LNCaP clone FGC (cell line): ENCODE results near the gene KLHL29.

Experiments
- DNase-seq: peaks from one replicate; pipeline ENCODE4 v3.0.0-alpha.2; 2011; ENCODE audit warnings: low read depth
- H3K4me3 ChIP-seq: 2 replicates; pipeline ENCODE4 v1.5.1; 2011; ENCODE audit warnings: mild to moderate bottlenecking, low read depth, low read length, control low read depth
- TF ChIP-seq, protein P1 (sequence below): IDR thresholded peaks from 2 replicates; pipeline ENCODE4 v1.5.1; 2012; ENCODE audit warnings: mild to moderate bottlenecking; ENCODE audit not compliant: control insufficient read depth, insufficient read depth; ENCODE audit errors: extremely low read depth

KLHL29 gene

GRCh38 chr2:23534771-23535170 lies 149.8 kb downstream of the KLHL29 start:
- no peak for DNase-seq
- TF ChIP-seq, protein P1, sequence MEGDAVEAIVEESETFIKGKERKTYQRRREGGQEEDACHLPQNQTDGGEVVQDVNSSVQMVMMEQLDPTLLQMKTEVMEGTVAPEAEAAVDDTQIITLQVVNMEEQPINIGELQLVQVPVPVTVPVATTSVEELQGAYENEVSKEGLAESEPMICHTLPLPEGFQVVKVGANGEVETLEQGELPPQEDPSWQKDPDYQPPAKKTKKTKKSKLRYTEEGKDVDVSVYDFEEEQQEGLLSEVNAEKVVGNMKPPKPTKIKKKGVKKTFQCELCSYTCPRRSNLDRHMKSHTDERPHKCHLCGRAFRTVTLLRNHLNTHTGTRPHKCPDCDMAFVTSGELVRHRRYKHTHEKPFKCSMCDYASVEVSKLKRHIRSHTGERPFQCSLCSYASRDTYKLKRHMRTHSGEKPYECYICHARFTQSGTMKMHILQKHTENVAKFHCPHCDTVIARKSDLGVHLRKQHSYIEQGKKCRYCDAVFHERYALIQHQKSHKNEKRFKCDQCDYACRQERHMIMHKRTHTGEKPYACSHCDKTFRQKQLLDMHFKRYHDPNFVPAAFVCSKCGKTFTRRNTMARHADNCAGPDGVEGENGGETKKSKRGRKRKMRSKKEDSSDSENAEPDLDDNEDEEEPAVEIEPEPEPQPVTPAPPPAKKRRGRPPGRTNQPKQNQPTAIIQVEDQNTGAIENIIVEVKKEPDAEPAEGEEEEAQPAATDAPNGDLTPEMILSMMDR: no peak
- H3K4me3 ChIP-seq: no peak overlapping the region

GRCh38 chr2:23536326-23536725 lies 151.3 kb downstream of the KLHL29 start:
- DNase-seq: no peak
- TF ChIP-seq, protein P1: no peak
- H3K4me3 ChIP-seq: no peak overlapping the region

DNA sequence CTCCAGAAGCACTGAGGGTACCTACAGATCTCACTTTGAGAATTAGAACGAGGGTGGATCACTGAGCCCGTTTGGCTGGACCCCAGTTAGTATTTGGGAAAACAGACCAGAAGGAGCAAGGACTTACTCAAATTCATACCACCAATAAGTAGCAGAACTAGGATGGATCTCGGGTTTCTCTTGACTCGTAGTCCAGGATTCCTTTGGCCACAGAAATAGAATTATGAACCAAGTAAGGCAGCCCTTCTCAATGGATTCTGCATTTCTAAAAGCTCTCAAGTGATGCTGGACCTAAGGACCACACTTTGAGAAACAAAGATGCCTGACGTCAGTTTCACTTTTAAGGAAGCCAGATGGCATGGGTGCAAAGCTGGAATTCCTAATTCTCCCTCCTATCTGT lies 153.0 kb downstream of the KLHL29 start:
- TF ChIP-seq, protein P1: no peak
- H3K4me3 ChIP-seq: no peak overlapping the region
- DNase-seq: no peak

- TF ChIP-seq, protein P1: no peak
- no peak overlapping the region for H3K4me3 ChIP-seq
- DNase-seq: no peak
These were observed 153.6 kb downstream of the KLHL29 start for GRCh38 chr2:23538566-23538965.

DNA sequence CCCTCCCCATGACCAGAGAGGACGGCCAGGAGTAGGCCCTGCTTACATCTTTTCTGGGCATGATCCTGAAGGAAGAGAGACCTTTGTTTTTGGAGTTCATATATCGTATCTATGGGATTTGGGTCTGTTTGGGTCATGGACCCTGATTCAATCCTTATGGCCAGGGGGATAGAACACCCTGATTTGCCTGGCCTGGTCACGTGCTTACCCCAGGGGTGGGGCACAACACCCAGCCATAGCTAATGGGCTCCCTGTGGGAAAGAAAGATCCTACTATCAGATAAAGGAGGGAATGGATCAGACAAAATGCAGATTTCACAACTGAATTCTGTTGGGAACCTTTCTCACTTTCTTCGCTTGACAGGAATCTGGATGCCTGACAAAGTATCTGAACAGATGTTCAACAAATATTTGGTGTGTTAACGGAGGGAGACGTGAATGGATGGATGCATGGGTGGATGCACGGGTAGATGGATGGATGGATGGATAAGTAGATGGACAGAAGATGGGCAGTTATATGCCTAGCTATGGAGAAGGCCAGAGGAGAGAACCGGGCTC lies 155.9 kb downstream of the KLHL29 start:
- no peak overlapping the region for H3K4me3 ChIP-seq
- DNase-seq: no peak
- TF ChIP-seq, protein P1: no peak

DNA sequence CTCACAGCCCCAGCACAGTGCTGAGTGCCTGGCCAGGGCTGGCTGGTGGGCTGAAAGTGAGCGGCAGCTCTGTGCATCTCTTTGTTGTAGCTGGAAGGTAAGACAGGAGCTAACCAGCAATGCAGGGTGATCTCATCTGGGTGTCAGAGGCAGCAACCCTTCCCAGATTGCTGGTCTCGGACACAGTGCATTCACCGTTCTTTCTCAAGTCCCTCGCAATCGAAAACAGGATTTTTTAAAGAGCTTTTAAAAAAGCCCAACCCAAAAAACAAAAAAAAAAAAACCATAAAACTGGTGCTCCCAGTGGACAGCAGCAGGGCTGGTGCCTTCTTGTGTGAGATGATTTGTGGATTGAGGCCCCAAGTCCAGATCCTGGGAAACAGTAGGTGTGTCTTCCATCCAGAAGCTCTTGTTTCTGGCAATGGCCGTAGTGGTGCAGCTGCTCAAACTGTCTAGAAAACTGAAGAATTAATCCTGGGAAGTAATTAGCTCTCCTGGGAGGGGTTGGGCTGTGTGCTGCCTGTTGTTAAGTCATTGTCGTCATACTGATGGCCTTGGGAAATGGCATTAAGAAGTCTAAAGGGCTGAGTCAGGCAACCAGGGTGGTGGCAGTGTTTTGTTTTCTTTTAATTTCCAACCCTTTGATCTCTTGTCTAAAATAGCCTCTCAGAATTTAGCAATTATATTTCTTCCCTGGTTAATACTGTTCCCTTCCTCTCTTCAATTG lies 156.7 kb downstream of the KLHL29 start:
- no peak overlapping the region for H3K4me3 ChIP-seq
- TF ChIP-seq, protein P1: no peak
- no peak for DNase-seq
